Suppressor macrophage treated with lipopolysaccharide for 4 hours (primary cell): ENCODE results near the gene BRAT1.
A peak's percentile ranks its signal among the peaks of the same experiment; 100 is the strongest.

Experiments used
- DNase-seq: peaks from one replicate; pipeline ENCODE4 v3.0.0-alpha.2; 2020

The BRAT1 gene

DNA sequence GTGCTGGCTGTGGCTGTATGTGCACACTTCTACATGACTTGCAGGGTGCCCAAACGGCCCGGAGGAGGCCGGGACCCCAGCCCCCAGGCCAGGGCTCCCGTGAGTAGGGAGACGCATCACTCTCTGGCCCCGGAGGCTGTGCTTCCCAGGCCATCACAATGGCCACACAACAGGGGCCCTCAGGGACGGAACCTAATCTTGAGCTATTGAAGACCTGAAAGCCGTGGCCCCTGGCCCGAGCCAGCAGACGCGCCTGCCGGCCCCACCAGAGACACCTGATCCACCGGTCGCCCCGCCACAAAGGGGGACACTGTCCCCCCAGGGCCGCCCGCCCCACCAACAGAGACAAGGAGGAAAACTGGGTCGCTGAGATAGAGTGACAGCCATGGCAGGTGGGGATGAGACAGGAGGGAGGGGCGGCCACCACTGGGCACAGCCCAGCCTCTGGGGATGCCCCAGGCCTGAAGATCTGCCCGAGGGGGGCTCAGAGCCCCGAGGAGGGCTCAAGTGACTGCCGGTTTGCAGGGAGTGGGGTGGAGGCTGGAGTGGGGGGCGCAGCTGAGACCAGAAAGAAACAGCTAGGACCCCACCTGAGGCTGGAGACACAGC is 45.9 kb downstream of the BRAT1 start:
- DNase-seq: no peak

DNA sequence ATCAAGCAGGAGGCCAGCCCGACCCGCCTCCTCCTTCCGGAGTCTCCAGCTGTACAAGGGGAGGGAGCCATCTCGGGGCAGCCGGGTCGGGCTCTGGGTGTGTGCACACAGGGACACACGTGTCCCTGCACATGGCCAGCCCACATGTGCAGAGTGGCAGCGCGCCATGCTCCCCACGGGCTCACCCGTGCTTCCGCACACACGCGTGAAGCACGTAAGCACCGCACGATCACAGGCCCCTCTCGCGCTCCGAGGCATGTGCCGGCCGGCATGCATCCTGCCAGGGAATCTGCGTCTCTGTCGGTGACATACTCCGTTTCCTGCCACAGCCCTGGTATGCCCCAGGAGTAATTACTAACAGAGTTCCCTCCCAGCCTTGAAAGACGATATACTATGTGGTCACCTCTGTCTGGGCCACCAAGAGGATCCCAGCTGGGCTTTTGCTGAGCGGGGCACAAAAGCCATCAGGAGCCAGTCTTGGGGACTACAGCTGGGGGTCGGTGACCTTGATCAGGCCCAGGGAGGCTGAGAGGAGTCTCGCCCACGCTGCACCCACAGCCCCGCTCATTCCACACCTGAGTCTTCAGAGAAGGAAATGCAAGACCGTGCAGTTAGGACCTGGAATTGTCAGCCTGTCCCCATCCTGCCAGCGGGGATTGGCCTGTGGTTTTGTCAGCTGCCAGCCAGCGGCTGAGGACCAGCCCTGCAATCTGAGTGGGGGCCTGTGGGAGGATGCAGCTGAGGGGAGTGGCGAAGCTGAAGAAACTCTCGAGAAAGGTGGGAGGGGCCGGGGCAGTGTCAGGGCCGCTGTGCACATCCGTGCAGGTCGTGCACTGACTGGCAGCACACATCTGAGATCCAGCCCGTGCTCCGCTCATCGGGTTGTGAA is 46.8 kb downstream of the BRAT1 start:
- peak; percentile 68 for DNase-seq

DNA sequence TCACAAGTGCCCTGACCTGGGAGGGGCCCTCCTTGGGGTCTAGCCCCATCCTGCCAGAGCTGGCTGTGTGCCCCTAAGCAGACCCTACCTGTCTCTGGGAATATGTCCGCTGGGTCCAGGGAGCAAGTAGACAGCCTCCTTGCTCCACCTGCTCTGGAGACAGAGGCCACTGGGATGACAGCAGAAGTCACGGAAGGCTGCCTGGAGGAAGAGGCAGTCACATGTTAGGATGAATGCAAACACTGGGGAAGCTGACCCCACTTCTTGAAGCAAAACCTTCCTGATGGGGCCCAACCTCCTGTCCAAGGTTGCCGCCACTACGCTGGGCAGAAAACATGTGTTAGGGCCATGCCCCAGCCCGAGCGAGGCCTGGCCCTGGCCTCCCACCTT is 47.4 kb downstream of the BRAT1 start:
- no peak for DNase-seq

DNA sequence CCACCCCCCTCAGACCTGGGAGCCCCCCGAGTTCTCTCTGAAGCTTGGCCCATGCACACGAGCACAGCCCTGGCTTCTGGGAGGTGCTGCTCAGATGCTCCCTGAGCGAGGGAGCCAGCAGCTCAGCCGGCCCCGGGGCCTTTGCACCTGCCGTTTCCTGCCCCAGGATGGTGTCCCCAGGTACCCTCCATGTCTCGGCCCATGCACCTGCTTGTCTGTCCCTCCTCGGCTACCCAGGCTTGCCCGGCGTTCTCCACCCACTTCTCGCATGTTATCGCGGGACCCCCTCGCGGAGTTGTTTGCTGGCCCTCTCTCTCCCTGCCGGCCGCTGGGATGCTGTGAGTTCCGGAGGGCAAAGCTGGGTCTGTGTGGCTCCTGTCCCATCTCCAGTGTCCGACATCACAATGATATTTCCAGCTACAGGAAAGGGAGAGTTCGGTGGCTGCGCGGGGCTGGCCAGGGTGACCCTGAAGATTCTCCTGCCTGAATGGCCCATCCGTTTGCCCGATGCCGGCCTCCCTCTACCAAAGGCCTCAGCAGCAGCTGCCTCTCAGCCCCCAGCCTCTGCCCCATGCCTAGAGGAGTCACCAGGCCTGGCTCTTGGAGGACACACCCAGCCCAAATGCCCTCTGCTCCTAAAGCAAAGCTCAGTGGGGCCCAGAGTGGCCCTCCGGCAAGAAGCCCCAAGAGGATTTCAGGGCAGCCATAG is 48.0 kb downstream of the BRAT1 start:
- no peak for DNase-seq

DNA sequence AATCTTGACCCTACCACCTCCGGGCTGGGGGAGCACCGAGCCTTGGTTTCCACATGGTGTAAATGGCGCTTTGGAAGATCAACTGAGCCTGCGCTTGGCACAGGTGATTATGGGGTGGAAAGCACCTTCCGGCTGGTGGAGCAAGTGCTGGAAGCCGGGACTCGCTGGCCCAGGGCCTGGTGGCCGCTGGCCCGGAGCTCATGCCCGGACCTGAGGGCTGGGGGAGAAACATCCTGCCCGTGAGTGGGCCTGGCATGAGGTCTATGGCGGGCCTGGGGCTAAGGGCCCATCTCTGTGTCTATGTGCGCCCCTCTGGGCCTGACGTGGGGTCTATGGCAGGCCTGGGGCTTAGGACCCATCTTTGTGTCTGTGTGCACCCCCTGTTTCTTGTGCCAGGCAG is 49.9 kb downstream of the BRAT1 start:
- no peak for DNase-seq

DNA sequence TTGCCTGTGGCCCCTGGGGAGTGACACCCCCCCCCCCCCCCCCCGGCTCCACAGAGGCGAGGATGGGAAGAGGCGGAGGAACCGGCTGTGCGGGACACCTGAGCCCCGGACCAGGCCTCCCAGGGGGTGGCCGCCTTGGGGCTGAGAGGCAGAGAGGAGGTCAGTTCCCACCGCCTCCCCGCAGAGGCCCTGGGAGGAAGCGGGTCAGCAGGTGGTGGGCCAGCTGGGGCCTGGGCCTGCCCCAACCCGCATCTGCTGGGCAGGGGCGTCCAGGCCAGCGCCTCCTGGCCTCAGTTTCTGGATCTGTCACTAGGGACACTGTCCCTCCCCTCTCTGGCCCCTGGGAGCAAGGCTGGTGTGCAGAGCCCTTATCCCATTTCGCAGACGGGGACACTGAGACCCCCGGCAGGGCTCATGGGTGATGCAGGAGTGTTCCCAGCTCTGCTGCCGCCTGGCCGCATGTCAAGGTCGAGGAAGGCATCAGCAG is 50.4 kb downstream of the BRAT1 start:
- DNase-seq: no peak

DNA sequence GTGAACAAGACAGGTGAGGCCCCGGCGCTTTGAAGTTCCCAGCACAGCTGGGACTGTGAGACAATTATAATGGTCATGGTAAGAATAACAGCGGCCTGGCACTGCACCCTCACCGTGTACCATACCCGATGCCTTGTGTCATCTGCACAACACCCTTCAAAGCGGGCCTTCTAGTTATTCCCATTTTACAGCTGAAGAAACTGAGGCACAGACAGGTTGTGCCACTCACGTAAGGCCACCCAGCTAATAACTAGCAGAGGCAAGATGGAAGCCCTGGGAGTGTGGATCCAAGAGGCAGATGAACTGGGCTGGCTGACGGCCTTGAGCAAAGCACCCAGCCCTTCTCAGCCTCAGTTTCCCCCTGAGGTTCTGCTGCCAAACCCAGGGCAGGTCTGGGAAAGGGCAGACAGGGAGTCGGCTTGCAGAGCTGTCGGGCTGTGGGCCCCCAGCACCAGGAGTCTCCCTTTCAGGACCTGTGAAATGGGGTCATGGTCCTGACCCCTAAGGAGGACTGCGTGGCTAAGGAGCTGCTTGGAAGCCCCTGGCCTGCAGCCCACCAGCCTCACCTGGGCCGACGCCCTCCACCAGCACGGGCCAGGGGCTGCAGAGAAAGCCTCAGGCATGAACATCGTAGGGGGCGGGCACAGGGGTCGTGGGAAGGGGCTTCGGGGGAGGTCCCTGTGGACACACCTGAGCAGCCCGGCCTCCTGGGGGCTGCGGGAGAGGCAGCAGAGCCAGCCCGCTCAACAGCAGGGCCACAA is 51.0 kb downstream of the BRAT1 start:
- DNase-seq: no peak

DNA sequence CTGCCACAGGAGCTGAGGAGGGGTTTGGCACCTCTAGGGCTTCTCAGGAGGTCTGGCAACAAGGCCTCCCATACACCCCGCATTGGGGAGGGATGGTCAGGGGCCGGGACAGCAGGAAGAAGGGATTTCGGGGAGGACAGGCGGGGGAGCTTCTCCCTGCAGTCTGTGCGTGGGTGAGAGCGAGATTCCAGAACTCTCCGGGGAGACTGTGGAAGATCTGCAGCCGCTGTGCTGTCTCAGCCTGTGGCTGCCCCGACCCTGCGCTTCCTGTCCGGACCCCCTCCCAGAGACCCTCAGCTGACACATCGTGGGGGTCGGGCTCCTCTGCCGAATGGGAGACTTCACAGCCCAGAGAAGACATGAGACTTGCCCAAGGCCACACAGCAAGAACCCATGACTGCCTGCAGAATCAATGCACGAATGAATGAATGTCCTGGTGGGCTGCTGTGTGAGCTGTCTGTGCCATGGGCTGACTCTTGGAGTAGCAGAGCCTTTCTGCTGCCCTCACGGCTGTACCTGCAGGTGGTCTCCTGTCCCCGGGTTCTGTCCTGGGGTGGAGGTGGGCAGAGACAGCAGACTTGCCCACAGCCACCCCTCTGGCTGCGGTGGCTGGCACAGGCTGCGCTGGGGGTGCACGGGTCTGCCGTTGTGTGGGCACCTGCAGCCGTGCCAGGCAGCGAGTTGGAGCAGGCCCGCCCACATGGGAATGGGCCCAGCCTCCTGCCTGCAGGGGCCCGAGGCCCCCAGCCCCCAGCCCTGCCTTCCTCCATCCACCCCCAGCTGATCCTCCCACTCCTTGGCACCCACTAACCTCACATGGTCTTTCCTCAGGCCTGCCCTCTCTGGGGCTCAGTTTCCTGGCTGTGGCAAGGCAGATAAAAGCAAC is 52.0 kb downstream of the BRAT1 start:
- no peak for DNase-seq

DNA sequence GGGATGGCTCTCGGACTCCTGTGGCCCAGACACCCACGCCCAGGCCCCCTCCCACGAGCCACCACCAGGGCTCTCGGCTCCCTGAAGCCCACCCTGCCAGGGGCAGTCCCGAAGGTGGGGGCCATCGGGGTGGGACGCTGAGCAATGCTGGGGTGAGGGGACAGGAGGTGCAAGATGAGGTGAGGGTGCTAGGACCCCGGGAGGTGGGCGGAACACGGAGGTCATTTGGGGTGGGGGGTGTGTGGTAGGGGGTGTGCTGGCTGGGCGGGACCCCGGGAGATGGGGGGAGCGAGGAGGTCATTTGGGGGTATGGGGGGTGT is 52.7 kb downstream of the BRAT1 start:
- no peak for DNase-seq

DNA sequence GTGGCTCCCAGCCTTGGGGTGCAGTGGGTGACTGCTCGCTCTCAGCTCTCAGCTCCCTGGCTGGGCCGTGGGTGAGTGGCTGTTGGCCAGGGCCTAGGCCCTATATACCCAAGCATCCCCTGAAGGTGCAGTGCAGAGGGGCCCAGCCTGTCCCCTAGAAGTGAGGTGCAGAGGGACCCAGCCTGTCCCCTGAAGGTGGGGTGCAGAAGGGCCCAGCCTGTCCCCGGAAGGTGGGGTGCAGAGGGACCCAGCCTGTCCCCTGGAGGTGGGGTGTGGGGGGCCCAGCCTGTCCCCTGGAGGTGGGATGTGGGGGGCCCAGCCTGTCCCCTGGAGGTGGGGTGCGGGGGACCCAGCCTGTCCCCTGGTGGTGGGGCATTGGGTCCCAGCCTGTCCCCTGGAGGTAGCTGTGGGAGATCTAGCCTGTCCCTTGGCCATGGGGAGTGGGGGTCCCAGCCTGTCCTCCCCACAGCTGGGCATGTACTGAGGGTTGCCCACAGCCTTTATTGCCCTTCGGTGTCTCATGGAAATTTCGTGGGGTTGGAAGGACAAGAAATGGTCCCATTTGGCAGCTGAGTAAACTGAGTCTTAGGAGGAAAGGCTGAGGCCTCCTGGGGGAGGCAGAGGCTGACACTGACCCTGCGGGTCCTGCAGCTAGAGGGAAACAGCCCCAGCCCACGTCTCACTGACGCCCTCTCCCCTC is 53.2 kb downstream of the BRAT1 start:
- DNase-seq: no peak

DNA sequence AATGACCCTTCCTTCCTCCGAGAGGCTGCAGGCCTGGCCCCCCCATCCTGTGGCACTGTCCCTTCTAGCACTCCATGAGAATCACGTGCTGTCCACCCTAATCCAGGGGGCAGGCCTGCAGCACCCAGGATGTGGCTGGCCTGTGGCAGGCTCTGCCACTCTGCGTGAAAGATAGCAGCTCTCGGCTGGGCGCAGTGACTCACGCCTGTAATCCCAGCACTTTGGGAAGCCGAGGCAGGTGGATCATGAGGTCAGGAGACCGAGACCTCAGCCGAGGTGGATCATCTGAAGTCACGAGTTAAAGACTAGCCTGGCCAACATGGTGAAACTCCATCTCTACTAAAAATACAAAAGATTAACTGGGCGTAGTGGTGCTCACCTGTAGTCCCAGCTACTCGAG is 54.6 kb downstream of the BRAT1 start:
- DNase-seq: no peak

DNA sequence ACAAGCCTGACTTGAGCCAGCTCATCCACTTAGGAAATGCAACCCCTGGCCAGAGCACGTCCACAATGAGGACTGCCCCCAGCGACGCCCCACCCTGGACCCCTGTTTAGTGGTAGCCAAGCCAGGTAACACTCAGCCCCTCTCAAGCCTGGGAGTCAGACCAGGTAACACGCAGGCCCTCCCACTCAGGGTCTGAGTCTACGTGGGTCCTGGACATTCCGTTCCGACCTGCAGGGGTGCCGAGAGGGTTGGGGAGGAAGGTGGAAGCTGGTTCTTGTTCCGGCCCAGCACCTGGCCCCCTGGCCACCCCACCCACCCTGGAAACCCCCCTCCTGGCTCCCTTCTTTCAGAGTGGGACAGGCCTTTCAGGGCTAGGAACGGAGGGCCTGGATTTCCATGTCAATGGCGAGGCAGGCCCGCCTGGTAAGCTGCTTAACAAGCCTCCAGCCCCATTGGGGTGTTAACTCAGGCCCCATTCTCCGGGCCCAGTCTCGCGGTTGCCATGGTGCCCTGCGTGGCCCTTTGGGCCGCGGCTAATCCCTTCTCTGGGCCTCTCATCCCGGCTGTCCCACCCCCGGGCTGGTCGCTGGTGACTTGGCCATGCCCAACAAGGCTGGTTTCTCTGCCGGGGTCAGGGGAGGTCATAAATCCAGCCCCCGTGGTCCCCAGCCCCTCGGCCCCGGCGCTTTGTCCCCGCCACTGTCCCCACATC is 55.4 kb downstream of the BRAT1 start:
- no peak for DNase-seq

DNA sequence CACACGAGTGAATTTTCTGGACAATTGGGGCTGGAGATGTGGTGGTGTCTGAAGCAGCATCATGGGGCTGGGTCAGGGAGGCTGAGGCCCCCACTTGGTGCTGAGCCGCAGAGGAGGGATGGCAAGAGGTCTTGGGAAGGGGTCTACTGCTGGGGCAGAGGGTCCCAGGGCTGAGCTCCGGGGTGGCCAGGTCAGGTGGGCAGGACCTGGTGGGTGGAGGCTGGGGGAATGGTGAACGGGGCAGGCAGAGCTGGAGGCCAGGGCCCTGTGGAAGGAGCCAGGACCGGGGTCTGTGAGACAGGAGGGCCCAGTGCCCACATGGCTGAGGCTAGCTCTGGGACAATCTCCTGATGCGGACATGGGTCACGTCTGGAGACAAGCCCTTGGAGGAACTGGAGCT is 56.1 kb downstream of the BRAT1 start:
- DNase-seq: no peak

DNA sequence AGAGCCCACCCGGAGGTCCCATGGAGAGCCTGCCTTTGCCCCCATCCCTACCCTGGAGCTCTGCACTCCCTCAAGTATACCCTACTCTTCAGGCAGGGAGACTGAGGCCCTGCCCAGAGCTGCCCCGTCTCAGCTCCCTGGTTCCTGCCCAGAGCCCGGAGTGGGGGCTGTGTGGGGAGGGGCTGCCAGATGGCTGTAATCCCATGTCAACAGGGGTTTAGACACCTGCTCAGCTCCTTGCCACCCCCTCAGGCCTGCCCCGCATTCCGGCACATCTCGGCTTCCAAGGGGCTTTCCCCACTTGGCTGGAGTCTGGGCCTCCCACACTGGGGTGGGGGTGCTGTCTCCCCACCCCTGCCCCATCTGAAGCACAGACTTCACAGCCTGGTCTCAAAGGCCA is 56.6 kb downstream of the BRAT1 start:
- no peak for DNase-seq

DNA sequence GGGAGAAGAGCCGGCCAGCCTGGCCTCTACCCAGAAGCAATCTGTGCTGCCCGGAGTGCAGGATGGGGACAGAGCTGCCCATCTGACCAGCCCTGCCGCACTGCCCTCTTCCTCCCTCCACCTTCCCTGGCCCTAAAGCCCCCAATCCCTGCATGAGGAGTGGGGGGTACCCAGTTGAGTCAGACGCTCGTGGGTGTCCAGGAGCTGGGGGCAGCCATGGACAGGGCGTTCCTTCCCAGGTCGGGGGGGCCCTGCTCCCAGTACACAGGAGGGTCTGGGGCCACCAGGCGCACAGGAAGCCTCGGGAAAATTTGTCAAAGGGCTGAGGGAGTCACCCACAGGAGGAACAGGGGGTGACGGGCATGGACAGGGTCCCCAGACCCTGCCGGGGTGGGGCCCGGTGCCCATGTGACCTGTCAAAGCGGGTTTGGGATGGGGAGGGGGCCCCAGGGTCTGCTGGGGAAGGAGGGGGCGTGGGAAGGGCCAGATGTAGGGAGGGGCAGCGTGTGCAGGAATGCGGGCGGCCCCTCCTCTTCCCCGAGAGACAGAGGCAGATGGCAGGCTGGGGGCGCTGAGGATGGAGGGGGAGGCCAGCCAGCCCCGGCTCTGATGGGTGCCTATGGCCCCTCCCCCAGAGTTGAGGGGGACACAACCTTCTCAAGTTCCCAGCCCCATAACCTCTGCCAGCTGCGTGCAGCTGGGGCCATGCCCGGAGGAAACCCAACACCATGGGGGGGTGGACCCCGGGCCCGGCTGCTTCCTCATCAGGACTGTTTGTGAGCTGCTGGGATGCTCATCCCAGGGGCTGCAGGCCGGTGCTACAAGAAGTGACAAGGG is 57.6 kb downstream of the BRAT1 start:
- no peak for DNase-seq

DNA sequence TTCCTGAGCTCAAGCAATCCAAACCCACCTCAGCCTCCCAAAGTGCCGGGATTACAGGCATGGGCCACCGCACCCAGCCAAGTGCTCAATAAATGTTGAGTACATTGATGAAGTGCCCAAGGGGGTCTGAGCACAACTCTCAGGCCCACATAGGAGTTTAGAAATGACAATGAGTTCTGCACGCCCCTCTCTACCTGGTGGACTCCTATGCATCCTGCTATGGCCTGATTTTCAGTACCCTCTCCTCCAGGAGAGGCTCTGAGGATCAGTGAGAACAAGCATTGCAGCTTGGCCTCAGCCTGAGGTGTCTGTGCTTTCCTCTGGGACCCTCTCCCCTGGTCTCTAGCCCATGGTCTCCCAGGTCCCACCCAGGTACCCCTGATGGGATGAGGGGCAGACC is 58.3 kb downstream of the BRAT1 start:
- DNase-seq: no peak

DNA sequence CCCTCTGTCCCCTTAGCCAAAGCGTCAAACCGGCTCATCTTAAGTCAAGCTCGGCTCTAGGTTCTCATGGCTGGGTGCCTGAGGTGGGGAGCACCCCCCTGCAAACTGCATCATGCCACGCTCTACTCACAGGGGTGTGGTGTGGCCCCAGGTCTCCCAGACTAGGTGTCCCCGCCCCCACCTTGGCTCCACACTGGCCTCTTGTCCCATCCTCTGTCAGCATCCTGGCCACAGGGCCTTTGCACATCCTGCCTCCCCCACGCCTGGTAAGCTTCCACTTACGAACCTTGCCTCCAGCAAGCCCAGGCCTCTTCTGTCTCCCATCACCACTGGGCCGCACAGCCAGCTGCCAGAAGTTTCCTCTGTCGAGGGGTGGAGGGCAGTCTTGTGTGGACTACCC is 58.9 kb downstream of the BRAT1 start:
- no peak for DNase-seq

DNA sequence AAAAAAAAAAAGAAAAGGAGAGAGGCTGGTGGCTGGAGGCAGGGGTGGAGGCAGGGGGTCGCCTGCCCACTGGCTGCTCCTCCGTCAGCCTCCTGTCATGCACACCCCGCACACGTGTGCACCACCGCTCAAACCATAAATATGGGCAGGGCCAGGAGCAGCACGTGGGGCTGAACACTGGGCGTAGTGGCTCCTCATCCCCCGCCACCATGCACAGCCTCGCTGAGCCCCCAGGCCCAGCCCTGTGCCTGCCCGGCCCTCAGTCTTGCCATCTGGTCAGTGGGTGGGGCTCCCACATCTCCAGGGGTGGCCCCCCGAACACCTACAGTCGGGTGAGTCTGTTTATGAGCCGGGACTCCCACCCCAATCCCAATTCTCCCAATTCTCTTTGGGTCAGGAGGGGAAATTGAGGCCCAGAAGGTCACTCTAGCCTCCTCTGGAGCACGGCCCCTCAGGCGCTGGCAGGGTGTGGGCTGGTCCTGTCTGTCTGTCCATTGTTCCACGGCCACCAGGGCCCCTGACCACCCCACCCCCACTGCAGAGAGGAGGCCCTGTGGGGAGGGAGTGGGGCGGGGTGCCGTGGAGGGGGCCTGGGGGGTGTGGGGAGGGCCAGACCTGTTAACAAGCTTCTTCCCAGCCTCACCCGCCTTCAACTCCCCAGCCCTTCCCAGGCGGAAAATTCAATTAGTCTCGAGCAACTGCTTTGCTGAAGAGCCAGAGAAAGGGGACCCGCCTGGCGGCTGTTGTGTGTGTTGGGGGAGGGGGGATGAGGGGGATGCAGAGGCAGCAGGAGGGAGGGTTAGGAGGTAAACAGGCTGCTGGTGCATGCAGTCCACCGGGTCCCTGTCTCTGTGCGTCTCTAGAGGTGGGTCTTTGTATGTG is 59.7 kb downstream of the BRAT1 start:
- no peak for DNase-seq
